HG02678 (cell line): ENCODE measurements around the gene PRKCH.
A peak's percentile ranks its signal among the peaks of the same experiment; 100 is the strongest.
"Not testable (repeated sequence)": the region's sequence is repeated elsewhere in the genome, so short reads cannot be mapped to it uniquely, and the experiment has no call there.

Experiments
- ATAC-seq: cut with Tn5 transposase; IDR thresholded peaks from one replicate; pipeline ENCODE4 v1.9.1; 2021; ENCODE audit warnings: mild to moderate bottlenecking, moderate library complexity; ENCODE audit not compliant: unreplicated experiment

The PRKCH gene

DNA sequence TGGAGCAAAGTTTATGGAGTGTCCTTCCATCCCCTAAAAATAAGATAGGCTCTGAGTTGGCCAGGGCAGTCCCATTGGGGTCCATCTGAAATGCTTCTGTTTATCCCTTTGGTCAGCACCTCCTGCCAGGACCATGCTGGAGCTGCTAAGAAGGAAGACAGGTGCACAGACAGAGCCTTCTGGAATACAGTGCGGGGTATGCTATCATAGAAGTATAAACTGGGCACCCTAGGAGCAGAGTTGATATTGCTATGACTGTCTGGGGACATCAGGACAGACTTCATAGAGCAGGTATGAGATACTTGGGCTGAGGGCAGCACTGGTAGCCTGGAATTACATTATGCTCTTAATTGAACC, 203.5 kb downstream of the PRKCH start:
- no peak for ATAC-seq

DNA sequence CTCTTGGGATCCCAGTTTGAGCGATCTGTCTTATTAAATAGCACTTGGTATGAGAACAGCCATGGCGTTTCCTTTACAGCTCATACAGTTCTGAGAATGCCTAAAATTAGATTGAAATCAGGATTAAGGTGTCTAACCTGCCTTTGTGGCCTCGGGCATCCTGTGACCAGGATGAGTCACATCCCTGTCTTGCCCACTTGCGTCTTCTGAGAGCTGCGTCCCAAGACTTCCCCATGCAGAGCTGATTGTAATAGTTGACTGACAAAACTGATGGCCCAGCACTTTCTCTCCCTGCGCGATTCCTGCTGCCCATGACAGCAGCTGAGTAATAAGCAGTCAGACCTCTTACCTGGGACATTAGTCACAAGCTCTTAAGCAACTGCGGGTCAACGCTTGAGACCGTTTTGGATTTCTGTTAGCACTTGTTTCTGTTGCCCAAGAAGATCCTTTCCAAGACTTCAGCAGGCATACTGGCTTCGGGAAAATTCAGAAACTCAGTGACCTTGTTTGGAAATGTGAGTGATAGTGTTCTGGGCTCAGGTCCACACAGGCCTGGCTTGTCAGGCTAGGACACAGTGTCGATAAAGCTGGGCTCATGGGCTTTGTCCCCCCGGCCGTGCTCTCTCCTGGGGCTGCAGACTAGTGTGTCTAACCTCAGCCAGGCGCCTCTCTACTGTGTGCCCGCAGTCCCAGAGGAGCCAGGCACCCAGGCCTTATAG, 204.1 kb downstream of the PRKCH start:
- ATAC-seq: peak; percentile 76

DNA sequence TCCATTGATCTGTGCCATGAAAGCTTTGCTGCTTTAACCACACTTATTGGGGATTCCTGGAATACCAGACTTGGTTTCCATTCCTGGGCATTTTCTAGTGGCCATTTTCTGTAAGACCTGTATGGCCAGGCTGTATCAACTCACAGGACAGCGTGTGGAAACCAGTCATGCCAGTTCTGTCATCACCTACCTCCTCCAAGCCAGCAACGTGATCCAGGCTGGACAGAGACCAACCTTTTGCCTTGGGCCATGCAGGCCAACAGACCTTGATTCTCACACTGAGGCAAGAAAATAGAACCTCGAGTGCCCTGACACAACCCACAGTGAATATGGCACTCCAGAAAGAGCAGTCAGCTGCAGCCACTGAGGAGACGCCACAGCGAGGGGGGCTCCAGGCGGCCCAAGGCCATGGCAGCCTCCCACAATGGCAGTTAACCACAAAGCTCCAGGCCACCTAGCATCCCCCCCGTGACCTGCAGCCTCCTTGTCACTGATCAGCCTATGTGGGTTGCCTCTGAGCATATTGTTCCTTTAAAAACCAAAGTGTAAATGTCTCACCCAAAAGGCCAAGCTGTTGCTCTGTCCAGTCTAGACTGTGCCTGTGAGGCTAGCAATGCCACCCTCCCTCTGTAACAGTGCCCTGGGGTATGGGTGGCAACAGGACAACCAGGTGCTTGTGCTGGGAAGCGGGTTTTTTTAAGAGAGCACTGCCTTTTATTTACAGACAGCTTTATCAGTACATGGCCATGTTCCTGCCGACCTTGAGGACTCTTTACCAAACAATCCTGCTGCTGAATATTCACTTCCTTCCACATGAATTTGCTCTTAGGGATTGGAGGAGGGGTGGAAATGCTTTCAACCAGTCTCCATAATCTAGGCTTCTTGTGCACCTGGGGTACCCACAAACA, 205.3 kb downstream of the PRKCH start:
- ATAC-seq: no peak

- ATAC-seq: no peak
Measured at GRCh38 chr14:61527325-61528100, 206.1 kb downstream of the PRKCH start.

GRCh38 chr14:61528591-61529021, 207.2 kb downstream of the PRKCH start:
- no peak for ATAC-seq

- ATAC-seq: not testable (repeated sequence)
Measured at GRCh38 chr14:61529360-61529759, 208.0 kb downstream of the PRKCH start.

DNA sequence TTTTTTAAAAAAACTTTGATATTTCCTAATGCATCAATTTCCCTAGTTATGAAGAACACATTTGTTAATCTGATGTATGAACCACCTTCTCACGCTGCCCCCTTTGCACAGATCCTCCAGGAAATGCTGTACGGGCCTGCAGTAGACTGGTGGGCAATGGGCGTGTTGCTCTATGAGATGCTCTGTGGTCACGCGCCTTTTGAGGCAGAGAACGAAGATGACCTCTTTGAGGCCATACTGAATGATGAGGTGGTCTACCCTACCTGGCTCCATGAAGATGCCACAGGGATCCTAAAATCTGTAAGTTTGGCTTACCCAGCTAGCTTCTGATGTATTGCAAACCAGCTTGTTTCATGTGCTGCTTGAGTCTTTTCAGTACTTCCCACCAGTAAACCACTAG, 208.9 kb downstream of the PRKCH start:
- no peak for ATAC-seq

GRCh38 chr14:61530896-61531295, 209.5 kb downstream of the PRKCH start:
- no peak for ATAC-seq

DNA sequence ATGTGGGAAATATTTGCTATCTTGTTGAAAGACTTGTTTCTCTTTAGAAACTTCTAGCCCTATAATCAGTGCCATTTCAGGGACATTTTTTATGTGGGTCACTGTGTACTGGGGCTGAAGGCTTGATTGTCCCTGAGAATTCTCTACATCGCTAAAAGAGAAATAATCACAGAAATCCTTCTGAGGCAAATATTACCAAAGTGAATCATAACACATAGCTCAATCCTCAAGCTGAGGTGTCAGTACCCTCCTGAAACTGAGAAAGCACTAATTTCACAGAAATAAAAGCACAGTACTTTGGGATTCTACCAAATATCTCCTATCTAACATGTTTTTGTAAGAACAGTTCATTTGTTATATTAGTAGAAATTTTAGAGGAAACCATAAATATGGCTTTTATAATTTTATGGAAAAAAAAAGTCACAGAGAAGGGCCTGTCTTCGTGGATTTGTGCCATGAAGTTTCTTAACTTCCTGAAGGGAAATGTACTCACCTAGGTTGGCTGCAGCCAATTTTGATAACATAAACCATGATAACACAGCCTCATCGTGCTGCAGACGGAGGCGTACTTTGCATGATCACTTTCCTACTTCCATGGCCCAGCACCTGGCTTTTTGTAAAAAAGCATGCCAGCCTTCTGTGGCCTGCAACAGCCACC, 210.2 kb downstream of the PRKCH start:
- ATAC-seq: no peak

DNA sequence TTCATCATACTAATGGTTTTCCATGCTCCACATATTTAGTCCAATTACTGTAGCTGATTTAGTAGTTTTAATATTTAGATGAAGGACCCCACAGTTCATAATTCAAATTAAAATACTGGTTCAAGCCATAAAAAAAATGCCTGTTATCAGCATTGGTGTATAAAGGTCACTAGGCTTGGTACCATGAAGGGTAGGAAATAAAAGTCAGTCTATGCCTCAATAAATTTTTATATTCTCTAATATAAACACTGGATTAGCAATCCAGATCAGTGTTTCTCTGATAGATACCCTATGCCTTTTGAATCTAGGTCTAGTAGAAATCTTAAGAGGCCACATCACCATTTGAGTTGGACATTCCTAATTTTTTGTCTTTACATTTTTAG, 210.7 kb downstream of the PRKCH start:
- no peak for ATAC-seq

DNA sequence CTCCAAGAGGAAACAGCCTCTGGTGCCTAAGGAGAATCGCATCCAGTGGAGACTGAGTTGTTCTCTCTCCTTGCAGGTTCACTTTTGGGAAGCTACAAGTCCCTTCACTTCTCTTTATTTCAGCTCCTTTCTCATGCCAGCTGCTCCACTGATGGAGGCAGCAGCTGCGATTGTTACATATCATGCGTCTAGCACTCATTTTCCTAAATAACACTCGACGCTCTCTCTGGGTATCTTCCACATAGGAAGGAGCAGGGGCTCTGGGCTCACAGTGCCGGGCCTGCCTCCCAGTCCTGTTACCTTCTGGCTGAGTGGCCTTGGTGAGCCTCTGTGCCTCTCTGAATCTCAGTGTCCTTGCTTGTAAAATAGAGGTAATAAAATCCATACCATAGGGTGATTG, 211.4 kb downstream of the PRKCH start:
- ATAC-seq: no peak

GRCh38 chr14:61533513-61534255, 212.3 kb downstream of the PRKCH start:
- ATAC-seq: no peak

DNA sequence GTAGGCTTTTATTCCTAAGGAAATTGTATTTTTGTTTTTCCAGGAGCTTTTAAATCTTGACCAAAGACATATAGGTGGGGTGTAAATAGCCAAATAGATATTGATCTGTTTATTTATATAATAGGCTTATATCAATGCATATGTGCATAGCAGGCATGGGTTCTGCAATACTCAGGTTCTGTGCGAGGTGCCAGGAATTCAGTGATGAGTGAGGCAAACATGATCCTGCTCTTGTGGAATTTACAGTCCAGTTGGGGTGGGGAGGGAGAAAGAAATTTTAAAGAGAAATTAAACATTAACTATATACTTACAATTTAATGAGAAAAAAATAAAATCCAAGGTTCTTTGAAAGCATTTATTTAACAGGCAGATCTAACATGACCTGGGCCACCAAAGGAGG, 213.7 kb downstream of the PRKCH start:
- no peak for ATAC-seq

- ATAC-seq: no peak
Measured at GRCh38 chr14:61535458-61535857, 214.1 kb downstream of the PRKCH start.

DNA sequence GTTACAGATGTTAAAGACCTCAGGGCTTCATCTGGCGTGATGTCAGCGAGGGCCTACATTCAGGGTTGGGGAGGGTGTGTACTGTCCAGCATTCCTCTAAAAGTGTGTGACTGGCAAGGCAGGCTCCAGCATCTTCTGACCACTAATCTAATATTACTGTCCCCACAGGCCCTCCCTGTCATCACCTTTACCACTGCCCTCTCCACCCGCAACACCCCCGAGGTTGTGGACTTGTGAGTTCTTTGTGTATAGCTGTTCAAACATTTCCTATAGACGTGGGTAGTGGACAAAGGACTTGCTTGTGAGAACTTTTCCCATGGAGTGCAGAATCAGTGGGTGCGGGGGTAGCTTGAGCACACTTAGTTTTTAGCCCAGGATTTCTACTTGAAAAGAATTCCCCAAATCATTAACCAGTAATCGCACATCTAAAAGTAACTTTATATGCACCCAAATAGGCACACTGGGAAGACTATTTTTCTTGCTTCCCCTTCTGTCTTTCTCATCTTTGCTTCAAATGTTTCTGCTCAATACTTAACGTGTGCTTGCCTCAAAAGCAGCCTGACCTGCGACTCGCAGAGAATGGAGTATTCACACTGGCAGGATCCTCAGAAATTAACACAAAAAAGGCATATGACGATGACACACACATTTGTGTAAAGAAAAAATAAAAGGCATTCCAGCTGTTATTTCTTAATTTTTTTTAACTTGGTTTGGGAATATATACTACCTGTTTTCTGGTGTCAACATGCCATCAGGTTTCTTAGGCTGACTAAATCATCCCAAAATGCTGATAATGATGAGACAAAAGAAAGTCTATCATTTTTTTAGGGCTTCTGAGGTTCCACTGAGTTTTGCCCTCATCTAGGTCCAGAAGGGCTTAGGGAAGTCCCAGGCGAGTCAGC, 215.5 kb downstream of the PRKCH start:
- no peak for ATAC-seq

GRCh38 chr14:61537563-61538463, 216.4 kb downstream of the PRKCH start:
- ATAC-seq: no peak

DNA sequence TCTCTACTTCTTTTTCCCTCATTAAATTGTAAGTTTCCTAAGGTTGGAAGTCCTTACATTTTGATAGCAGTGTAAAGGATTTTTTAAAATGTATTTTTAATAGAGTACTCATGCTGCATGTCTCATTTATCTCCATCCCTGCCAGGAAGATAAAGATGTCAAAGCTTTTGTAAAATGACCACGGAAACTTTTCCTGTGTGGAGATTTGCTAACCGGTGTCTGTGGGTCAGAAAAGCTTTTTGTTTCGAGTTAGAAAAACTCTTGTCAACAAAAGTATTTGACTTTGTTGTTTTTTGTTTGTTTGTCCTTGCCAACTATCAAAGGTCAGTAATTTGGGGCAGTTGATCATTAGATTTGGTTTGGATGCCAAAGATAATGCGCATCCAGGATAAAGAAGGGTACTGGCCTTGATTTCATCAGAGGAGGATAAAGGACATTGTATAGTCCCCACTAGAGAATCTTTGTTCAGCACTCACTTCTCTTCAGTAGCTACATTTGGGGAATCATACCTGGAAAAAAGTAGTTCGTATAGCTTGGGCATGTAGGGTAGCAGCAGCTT, 217.2 kb downstream of the PRKCH start:
- ATAC-seq: no peak

- ATAC-seq: no peak
Measured at GRCh38 chr14:61539631-61540030, 218.3 kb downstream of the PRKCH start.
